GM19025 (cell line): Measurements from ENCODE around the gene HTR5A.
"Not testable (repeated sequence)": the region's sequence is repeated elsewhere in the genome, so short reads cannot be mapped to it uniquely, and the experiment has no call there.

Source experiments
- ATAC-seq: cut with Tn5 transposase; IDR thresholded peaks from one replicate; pipeline ENCODE4 v1.9.1; 2021; ENCODE audit warnings: mild to moderate bottlenecking, low read depth, moderate library complexity; ENCODE audit not compliant: unreplicated experiment

The HTR5A gene

DNA sequence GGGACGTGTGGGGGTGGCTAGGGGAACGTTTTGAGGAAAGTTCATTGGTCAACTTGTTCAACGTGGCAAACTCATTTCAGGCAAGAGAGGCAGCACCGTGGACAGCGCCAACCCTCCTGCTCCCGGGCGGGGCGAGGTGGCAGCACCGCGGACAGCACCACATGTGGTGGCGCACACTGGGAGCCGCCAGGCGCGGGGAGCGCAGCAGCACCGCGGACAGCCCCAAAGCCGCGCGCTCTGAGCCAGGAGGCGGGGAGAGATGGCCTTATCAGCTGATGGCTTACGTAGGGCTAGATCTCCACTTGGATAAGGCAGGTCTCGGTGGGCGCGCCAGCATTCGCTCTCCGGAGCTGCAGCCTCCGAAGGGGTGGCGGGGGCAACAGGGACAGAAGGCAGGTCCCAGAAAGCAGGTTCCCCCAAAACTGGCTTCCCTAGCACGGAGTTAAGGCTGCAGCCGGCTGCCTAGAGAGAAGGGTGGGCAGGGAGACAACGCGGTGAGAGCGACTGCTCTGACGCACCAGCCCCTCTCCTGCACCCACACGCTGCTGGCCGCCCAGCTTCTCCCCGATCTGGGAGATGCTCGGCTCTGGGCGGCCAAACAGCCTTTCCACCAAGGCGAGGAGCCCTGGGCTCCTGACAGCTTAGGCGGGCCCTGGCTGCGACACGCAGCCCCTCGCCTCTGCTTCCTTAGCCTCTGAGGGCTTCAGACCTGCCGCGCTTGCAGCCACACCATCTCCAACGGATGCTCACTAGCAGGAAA is at the start of gene HTR5A:
Gene HTR5A, plus strand, starts transcription at position 333 of the 760 bp plus-strand sequence. CDS start 576 bp downstream, outside the sequence.
- peak; percentile 95 for ATAC-seq

DNA sequence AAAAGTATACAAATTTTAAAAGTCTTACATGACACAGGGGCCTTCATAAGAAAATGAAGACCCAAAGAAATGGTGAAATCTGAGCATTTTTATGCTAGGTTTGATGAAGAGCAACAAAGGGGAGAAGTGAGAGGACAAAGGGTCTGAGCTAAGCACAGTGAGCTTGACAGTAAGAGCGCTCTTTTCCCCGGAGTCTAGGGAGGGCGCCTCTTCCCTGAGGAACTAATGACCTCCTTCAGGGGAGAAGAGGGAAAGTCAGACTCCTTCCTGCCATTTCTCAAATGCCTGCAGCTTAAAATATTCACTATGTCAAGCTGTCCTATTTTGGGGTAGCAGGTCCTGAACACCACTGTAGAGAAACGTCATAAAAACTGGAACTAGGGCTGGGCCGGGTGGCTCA is 49.1 kb upstream of the HTR5A start:
- no peak for ATAC-seq

DNA sequence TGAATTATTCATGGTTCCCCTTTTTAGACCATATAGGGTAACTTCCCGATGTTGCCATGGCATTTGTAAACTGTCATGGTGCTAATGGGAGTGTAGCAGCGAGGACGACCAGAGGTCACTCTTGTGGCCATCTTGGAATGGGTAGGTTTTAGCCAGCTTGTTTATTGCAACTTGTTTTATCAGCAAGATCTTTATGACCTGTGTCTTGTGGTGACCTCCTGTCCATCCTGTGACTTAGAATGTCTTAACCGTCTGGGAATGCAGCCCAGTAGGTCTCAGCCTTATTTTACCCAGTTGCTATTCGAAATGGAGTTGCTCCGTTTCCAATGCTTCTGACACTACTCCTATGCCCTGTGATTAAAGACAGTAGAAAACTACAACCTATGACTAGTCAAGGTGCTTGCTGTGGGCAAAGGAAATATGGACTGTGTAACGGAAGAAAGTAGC is 48.4 kb upstream of the HTR5A start:
- no peak for ATAC-seq

DNA sequence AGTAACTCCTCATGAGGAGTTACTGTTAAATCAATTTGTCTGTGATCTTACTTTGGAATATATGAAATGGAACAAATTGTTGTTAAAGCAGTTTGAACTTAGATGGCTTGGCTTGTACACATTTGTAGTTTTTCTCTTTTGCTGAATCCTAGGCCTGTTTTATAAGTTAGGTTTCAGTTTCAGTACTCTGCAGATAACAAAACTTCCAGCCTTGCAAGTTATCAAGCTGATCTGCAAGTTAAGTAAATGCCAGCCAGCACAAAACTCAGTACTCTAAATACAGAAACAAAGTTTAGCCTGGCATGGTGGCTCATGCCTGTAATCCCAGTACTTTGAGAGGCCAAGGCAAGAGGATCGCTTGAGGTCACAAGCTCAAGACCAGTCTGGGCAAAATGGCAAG is 42.2 kb upstream of the HTR5A start:
- ATAC-seq: no peak

DNA sequence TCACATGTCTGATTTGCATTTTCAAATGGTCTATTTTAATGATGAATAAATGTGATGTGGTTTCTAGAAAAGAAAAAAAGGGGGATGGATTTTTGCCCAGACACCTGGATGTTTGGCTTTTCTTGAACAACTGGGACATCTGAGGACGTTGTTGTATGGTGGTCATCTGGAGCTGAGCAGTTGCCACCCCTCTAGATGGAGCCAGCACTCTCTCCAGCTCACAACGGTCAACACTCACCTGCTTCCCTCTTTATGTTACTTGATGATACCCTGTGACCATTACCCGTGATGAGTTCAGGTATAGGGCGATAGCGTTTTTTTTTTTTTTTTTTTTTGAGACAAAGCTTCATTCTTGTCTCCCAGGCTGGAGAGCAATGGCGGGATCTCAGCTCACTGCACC is 37.1 kb upstream of the HTR5A start:
- ATAC-seq: no peak

DNA sequence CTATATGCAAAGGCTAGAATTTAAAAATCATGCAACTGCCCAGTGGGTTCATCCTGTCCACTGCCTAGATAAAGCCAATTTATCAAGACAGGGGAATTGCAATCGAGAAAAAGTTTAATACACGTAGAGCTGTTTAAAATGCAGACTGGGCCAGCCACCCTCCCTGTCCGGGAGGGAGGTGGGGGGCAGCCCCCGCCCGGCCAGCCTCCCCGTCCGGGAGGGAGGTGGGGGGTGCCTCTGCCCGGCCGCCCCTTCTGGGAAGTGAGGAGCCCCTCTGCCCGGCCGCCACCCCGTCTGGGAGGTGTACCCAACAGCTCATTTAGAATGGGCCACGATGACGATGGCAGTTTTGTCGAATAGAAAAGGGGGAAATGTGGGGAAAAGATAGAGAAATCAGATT is 35.6 kb upstream of the HTR5A start:
- not testable (repeated sequence) for ATAC-seq

DNA sequence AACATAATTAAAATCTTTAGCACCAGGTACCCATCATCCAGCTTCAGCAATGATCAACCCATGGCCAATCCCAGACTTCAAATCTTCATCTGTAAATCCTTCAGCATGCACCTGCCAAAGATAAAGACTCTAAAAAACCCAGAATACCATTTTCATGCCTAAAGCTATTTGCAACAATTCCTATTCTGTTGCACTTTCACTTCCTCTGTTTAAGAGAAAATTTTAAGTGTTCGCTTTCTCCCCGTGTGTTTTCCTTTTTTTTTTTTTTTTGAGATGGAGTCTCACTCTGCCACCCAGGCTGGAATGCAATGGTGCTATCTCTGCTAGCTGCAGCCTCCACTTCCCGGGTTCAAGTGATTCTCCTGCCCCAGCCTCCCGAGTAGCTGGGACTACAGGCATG is 31.8 kb upstream of the HTR5A start:
- no peak for ATAC-seq

DNA sequence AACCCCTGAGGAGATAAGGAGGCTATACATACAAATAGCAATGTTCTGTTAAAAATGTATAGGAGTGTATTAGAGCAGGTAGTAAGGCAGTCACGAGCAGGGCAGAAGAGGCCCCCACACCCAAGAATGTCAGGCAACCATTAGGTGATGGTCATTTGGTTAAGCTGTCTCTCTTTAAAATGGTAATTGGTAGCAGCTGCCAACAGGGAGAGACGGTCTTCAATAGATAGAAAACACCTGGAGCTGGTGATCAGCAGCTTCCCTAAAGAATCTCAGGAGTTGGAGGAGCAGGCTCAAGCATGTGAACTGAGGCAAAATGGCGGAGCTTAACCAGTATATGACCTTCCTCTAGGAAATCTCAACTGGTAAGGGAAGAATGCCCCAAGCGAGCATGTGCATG is 26.4 kb upstream of the HTR5A start:
- no peak for ATAC-seq

DNA sequence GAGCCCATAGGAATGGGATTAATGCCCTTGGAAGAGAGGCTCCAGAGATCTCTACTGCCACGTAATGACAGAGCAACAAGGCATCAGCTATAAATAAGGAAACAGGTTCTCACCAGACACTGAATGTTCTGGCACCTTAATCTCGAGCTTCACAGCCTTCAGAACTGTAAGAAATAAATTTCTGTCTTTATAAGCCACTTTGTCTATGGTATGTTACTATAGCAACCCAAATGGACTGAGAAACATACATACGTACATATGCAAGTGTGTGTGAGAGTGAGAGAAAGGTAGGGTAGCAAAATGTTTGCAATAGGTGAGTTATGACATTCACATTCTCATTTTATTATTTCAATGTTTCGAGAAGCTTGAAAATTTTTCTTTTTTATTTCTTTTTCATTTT is 22.1 kb upstream of the HTR5A start:
- no peak for ATAC-seq

DNA sequence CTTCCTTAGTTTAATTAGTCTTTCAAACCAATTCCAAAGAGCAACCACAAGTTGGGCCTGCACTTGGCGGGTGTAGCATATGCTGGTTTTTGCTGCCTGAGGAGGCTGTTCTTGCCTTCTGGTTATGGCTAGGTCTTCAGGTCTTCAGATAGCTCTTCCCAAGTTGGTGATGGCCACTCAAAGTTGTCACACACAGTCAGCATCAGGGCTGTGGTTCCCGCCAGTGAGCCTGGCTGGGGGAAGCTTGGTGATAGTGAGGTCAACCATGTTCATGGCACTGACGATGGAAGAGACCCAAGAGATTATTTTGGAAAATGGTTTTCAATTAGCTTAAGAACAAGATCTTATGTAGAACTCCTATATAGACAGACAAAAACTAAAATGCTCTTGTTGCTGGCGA is 18.8 kb upstream of the HTR5A start:
- ATAC-seq: no peak

DNA sequence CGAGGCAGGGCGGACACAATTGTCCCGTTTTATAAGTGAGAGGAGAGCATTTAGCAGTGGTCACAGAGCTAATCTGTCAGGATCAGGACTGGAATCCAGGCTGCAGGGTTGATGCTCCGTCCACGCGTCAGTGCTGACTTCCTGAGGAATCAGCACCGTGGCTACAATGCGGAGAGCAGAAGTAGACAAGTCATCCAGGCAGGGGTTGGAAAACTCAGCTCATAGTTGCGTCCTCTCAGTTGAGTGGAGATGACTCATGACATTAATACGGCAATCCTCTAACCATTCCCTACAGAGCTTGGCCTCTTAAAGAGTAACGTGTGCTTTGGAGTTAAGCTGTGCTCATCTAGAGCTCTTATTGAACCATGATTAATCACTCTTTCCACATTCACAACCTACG is 17.1 kb upstream of the HTR5A start:
- ATAC-seq: no peak

DNA sequence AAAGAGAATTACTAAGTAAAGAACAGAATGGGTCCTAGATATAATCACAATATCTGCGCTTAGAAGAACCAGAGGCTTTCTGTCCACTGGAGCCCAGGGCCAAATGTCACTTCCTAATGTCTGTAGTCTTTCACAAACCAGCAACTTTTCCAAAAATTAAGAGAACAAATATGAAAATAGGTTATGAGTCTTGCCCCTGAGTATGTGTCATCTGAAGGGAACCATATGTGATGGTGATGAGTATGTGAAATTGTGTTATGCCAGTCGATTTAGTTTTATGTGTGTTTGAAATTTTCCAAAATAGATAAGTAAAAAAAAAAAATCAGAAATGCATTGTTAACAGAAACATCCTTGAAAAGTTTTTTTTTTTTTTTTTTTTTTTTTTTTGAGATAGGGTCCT is 15.4 kb upstream of the HTR5A start:
- no peak for ATAC-seq

DNA sequence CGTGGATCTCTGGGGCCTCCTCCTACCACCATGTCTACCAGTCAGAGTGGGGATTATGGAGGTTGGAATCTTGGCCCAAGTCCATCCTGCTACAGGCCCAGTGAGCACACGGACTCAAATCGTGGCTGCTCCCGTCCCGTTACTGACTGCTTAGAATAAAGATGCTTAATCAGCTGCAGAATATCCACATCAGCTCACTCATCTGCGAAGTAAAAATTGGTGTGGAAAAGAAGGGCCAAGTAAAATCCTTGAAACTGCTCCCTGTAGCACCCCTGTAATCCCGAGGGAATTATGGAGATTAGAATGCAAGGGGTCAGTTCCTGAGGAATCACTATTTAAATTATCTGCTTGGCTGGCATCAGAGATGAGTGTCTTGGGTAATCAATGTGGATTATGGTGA is 13.0 kb upstream of the HTR5A start:
- ATAC-seq: no peak

DNA sequence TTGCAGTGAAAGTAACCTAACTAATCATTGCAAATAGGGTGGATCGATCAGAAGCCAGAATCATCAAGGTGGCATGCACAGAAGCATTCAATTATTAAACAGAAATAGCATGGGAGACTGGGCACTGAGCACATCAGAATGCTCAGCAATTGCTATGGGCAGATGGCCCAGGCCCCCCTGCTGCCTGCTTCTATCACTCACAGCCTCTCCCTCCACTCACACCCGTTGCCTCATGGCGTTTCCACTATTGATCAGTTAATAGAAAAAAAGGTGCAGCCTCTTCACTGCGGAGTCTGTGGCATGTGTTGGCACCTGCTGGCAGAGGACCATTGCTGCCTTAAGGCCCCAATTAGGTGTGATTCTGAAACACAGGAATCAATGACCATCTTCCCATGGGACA is 11.2 kb upstream of the HTR5A start:
- ATAC-seq: no peak

DNA sequence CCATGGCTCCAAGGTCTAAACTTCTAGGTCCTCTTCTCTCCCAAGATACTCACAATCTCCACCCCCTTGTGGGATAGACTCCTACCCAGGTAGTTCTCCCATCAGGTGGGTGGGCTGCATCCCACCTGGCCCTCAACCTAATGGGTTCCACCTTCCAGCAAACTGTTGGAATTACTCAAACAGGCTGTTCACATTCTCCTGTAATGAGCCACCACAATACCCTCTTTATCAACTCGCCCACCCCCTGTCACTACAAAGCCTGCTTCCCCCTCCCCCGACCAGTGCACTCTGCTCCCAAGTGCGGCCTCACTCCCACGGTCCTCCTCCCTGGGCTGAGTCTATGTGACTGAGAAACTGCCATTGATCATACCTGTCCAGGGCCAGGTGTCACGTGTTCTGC is 10.4 kb upstream of the HTR5A start:
- ATAC-seq: no peak

DNA sequence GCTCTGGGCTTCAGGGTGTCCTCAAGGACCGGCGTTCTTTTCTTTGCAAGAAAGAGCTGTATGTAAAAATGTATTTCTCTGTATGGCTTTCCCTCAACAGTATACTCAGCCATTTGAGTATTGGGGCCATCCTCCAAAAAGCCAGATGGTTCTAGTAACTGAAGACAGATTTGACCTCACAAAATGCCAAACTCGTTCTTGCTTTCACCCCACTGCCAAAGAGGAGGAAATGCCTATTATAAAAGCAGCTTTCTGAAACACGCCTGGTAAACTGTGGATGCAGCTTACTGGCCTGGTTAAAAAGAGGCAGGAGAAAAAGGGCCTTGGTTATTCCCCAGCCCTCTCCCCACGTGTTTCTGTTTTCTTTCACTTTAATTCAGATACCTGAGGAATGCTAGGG is 7.7 kb upstream of the HTR5A start:
- no peak for ATAC-seq

DNA sequence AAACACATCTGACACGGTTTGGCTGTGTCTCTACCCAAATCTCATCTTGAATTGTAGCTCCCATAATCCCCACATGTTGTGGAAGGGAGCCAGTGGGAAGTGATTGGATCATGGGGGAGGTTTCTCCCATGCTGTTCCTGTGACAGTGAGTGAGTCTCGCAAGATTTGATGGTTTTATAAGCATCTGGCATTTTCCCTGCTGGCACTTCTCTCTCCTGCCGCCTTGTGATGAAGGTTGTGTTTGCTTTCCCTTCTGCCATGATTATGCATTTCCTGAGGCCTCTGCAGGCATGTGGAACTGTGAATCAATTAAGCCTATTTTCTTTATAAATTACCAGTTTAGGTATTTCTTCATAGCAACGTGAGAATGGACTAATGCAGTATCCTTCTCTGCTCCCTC is 5.9 kb upstream of the HTR5A start:
- ATAC-seq: no peak

DNA sequence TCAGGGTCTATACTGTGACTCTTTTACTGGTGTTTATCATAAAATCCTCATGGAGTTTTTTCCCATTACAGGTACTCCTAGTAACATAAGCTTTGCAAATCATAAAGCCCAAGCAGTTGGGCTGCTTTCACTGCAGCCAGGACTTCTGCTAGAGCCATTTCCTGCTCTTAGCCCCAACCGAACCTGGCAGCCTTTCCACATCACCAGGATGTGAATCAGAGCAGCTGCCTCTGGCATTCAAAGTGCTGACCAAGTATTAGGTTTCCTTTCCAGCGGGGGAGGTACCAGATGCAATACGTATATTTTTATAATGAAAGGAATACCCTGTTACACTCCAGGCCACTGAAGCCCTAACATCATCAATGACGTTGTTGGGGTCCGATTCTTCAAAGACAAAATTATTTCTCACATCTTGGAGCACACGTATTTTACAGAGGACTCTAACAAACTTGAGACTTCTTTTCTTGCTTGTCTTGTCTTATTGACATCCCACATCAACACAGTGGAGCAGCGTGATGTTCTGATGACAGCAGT is 3.6 kb upstream of the HTR5A start:
- no peak for ATAC-seq

DNA sequence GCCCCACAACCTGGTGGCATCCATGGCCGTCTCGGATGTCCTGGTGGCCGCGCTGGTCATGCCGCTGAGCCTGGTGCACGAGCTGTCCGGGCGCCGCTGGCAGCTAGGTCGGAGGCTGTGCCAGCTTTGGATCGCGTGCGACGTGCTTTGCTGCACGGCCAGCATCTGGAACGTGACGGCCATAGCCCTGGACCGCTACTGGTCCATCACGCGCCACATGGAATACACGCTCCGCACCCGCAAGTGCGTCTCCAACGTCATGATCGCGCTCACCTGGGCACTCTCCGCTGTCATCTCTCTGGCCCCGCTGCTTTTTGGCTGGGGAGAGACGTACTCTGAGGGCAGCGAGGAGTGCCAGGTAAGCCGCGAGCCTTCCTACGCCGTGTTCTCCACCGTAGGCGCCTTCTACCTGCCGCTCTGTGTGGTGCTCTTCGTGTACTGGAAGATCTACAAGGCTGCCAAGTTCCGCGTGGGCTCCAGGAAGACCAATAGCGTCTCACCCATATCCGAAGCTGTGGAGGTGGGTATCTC is 1.1 kb downstream of the HTR5A start:
- ATAC-seq: no peak

DNA sequence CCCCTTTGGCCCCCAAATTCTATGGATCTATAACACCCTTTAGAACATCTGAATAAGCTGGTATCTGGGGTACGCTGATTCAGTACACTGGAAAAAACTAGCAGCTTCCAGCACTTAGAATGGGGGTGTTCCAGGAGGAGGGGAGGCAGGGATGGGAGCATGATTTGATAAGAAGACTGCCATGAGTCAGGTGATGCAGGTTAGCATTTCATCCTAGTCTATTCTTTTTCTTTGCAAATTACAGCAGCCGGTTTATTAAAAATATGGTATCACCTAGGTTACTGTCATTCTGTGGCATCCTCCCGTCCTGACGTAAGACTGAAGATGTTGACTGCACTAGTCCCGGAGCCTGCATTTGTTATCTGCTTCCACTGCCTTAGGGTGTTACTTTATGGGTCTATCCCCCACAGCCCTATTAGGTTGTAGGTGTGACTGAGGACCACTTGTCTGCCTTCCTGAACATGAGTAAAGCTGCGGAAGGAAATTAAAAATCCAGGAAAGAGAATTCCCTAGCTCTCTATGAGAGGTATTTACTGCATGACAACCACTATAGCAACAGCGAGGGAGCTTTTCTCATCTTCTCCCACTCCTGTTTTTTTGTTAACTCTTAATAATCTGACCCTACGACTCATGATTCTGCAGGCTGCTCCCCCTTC is 1.9 kb downstream of the HTR5A start:
- no peak for ATAC-seq

DNA sequence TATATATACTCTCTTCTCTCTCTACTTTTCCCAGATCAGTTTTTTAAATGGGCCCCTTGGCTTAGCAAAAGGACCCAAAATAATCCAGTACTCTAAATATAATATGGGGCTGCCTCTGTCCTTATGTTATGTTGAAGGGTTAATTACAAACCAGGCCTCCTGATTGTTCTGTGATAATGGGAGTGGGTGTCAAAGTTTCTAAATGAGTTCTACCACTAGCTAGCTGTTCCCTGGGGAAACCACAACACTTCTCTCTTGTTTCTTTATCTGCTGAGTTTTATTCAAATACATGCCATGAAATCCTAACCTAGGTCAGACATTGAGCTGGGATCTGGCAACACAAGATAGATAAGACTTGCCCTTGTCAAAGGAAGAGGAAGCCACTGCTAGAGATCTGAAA is 3.8 kb downstream of the HTR5A start:
- no peak for ATAC-seq

DNA sequence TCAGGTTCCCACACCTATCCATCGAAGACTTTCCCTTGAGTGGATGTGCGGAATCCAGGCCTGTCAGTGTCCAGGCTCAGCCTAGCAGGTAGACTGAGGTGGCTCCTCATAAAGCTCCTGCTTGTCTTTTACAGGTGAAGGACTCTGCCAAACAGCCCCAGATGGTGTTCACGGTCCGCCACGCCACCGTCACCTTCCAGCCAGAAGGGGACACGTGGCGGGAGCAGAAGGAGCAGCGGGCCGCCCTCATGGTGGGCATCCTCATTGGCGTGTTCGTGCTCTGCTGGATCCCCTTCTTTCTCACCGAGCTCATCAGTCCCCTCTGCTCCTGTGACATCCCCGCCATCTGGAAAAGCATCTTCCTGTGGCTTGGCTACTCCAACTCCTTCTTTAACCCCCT is 13.9 kb downstream of the HTR5A start:
- no peak for ATAC-seq
